GM19463 (cell line): Measurements from ENCODE around the gene INTS6.

Experiments used
- ATAC-seq: cut with Tn5 transposase; IDR thresholded peaks from one replicate; pipeline ENCODE4 v1.9.1; 2021; ENCODE audit warnings: mild to moderate bottlenecking, moderate library complexity; ENCODE audit not compliant: unreplicated experiment

The INTS6 gene

GRCh38 chr13:51457086-51457815, 4.4 kb upstream of the INTS6 start:
- ATAC-seq: no peak

GRCh38 chr13:51456510-51456909, 3.7 kb upstream of the INTS6 start:
- no peak for ATAC-seq

- no peak for ATAC-seq
These were observed 2.7 kb upstream of the INTS6 start for GRCh38 chr13:51455532-51455931.

GRCh38 chr13:51453959-51454703, 1.3 kb upstream of the INTS6 start:
- no peak for ATAC-seq

GRCh38 chr13:51453207-51453958, 547 bp upstream of the INTS6 start:
- ATAC-seq: peak; percentile 43

DNA sequence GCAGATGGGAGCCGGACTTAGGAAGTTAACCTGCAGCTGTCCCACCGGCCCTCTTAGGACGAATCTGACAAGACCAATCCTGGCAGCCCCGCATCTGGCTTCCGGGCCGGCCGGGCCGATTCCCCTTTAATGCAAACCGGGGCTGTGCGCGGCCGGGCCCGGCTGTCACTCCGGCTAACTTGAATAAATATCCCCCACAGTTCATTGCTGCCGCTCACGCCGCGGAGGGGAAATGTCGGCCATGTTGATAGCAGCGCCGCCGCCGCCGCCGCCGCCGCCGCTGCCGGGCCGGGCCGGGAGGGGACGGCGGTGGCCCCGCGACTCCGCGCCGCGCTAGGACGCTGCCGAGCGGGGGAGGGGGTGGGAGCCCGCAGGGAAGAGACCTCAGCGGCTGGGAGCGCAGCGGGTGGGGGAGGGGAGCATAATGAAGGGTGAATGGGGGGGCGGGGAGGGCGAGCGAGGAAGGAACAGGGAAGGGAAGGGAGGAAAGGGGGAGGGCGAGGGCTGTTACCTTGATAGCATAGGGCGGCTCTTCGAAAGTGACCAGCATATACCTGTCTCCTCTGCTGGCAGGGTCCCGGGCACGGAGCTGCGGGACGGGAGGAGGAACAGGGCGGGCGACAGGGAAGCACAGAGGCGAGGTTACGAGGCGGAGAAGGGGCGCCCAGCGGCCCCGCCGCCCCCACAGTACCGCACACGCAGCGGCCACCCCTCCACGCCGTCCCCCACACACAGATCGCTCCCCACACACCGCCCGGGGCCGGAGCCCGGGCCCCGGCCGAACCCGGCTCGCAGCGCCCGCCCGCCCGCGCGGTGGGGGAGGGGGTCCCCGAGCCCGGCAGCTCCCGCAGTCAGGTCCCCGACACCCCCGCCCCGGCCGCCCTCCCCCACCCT, 1.1 kb downstream of the INTS6 start:
- ATAC-seq: peak; percentile 1

DNA sequence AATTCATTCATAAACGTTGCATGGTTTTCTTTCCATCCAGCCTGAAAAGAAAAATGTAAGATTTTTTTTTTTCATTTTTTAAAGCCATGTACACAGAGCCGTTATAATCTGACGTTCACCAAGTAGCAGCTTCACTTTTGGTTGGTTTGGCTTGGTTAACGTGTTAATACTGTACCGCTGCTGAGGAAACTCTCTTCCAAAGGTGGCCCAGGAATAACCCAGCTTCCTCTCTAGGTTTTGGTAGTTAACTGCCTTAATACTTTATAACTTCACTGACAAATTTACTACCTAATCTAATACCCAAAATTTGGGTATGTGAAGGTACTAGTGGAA, 1.7 kb downstream of the INTS6 start:
- no peak for ATAC-seq

DNA sequence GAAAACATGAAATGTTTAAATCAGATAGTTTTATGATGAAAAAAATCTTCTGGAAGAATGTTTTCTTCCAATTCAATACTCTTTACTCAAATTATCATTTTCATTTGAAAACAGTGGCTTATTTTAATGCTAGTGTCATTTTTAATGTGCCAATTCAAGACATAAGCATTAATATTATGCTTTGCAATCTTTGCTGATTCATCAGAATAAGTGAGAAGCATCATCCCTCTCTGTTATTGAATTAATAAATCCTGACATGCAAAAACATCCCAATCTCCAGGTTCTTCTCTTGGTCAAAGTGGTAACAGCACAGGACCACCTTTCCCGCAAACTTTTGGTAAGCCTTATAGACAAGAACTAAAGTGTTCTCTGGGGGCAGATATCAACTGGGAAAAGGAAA, 3.8 kb downstream of the INTS6 start:
- no peak for ATAC-seq

GRCh38 chr13:51444922-51445321, 7.9 kb downstream of the INTS6 start:
- ATAC-seq: no peak

- no peak for ATAC-seq
These were observed 12.5 kb downstream of the INTS6 start for GRCh38 chr13:51440381-51440780.

DNA sequence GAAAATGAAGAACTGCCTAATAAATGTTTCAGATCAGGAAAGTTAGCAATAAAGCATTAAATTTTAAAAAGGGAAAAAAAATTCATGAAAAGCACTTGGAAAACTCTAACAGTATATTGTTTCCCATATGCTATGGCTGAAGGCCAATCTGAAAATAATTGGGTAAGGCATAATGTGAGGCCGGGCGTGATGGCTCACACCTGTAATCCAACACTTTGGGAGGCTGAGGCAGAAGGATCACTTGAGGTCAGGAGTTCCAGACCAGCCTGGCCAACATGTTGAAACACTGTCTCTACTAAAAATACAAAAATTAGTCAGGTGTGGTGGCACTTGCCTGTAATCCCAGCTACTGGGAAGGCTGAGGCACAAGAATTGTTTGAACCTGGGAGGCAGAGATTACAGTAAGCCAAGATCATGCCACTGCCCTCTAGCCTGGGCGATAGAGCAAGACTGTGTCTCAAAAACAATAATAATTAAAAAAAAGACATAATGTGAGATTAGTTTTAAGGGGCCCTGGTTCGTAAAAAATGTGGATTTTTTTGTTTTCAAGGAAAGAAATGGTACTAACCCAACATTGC, 15.2 kb downstream of the INTS6 start:
- ATAC-seq: no peak

- no peak for ATAC-seq
These were observed 17.7 kb downstream of the INTS6 start for GRCh38 chr13:51435002-51435578.

- ATAC-seq: no peak
These were observed 20.3 kb downstream of the INTS6 start for GRCh38 chr13:51432576-51432975.

- ATAC-seq: no peak
These were observed 25.9 kb downstream of the INTS6 start for GRCh38 chr13:51426982-51427381.

GRCh38 chr13:51425410-51426042, 27.3 kb downstream of the INTS6 start:
- ATAC-seq: no peak

DNA sequence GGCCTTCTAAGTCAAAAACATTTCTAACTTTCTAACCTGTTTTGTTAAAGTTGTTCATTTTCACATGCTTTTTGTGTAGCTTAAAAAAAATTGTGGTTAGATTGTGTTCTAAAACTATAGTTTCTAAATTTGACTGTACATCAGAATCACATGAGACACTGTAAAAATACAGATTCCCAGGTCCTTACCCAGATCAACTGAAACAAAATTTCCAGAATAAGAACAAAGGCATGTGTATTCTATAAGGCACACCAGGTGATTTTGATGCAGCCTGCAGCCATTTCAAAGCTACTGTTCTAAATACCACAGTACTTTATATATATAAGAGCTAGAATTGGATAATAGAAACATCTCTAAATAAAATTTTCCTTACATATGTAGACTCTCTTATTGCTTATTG, 29.1 kb downstream of the INTS6 start:
- no peak for ATAC-seq

GRCh38 chr13:51422484-51422883, 30.4 kb downstream of the INTS6 start:
- ATAC-seq: no peak

DNA sequence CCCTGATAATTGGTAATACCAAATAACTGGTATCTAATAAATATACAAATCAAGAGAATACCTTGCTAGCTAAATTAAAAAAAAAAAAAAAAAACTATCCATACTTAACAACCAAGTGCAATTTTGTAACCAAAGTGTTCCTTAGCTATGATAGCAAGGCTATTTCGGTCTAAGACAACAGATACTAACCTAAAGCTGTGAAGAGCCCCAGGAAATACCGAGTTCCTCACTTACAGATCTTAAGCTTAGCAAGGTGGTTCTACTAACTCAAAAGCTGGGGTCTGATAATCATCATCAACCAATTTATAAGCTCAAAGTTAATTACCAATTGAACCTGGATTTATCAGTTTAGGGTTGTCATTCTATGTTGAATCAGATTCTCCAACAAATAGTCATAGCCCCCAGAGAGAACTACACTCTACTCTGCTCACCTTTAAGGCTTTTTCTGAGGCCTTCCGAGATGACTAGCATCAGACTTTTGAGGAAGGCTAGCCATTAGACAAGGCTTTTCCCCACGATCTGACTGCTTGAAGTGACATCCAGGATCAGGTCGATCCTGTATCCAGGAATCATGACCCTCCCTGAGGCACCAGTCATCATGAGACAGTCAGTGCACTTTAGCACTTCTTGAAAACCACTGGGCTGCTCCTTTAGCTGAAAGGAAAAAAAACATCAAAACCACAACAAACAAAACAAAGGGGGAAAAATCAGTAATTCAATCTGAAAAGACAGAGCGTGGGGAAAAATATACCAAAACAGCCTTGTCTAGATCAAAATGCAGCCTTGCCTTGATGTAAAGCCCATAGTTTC, 31.9 kb downstream of the INTS6 start:
- no peak for ATAC-seq
